GM18873 (cell line): Measurements from ENCODE around the gene RPS6KA2.
"Not testable (repeated sequence)": the region's sequence is repeated elsewhere in the genome, so short reads cannot be mapped to it uniquely, and the experiment has no call there.

Source experiments
- ATAC-seq: cut with Tn5 transposase; IDR thresholded peaks from one replicate; pipeline ENCODE4 v1.9.1; 2021; ENCODE audit warnings: mild to moderate bottlenecking, moderate library complexity, moderate number of reproducible peaks; ENCODE audit not compliant: unreplicated experiment, low FRiP score

RPS6KA2 gene

GRCh38 chr6:166365806-166366205 lies 261.2 kb downstream of the RPS6KA2 start:
- peak; percentile 78 for ATAC-seq

DNA sequence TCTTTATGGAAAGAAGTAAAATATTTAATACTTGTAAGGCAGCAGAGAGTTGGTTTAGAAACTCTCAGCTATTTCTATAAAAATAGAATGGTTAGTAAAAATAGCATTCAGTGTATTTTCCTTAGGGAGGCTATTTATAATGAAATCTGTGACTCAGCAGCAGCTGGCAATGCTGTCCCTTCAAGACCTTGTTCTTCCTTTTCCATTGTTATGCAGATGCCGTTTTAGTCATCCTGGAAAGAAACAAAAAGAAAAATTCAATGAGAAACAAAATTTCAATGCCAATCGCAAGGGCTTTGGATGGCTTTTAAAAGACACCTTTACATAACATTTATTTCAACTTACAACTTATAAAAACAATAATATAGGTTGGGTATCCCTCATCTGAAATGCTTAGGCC lies 261.8 kb downstream of the RPS6KA2 start:
- no peak for ATAC-seq

GRCh38 chr6:166364456-166364855 lies 262.6 kb downstream of the RPS6KA2 start:
- ATAC-seq = no peak

GRCh38 chr6:166362427-166362826 lies 264.6 kb downstream of the RPS6KA2 start:
- ATAC-seq = not testable (repeated sequence)

GRCh38 chr6:166361077-166361429 lies 266.0 kb downstream of the RPS6KA2 start:
- ATAC-seq = no peak

DNA sequence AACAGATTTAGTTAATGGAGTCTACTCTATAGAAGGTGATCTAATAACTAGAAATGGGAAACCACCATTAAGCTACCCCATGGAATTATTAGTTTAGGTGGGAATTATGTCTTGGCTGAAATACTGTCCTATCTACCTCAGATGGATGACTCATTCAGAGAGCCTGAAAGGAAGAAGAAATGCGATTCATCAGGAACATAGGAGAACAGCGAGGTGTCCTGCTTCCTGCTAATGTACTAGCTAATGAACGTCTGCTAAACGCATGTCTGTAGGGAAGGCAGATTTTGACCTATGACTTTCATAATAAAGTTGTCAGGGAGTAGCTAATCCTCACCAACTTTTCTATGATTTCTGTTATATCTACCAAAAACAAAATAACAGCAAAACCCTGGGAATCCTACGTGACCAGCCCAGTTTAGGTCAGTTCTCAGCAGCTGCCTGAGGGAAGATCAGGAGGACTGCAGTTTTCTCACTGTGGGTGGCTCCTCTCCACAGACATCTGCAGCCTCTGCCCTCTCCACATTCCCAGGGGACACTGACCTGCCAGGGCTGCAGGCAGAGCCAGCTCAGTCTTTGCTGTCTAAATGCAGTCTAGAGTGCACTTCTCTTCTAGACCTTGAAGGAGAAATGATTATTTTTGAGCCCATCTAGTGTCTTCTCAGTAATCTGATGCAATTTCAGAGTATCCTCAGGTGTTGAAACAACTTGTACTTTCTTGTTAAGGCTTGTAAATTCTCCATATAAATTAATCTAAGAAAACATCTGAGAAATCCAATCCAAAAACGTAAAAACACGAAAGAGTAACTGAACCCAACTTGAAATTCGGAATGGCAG lies 266.6 kb downstream of the RPS6KA2 start:
- ATAC-seq = no peak
